Smooth muscle cell (in vitro differentiated cells): ENCODE results near the gene KIRREL3. TPM values are rescaled to one million over a fixed set of nuclear protein-coding genes. Genes with fewer than 3 reads are reported as not detected.
A peak's percentile ranks its signal among the peaks of the same experiment; 100 is the strongest.

Experiments
- DNase-seq: peaks from one replicate; lab custom pipeline; 2025; ENCODE audit not compliant: unreplicated experiment; lab: John Stamatoyannopoulos, UW
- H2AFZ ChIP-seq: fragments of 200-600 bp; sonication (generic); 2 replicates; pipeline ENCODE4 v1.6.0; 2016; ENCODE audit warnings: antibody characterized with exemption, low read depth, mild to moderate bottlenecking
- H3F3A ChIP-seq: fragments of 200-600 bp; sonication (generic); 2 replicates; pipeline ENCODE4 v1.6.0; 2017; ENCODE audit warnings: antibody characterized with exemption, low read depth
- H3K27ac ChIP-seq: fragments of 200-600 bp; sonication (generic); 2 replicates; pipeline ENCODE4 v1.5.1; 2016; ENCODE audit warnings: low read depth, mild to moderate bottlenecking
- H3K27me3 ChIP-seq: fragments of 200-600 bp; sonication (generic); 2 replicates; pipeline ENCODE4 v1.6.1; 2016; ENCODE audit warnings: low read depth, mild to moderate bottlenecking
- H3K36me3 ChIP-seq: fragments of 200-600 bp; sonication (generic); 2 replicates; pipeline ENCODE4 v1.5.1; 2016; ENCODE audit warnings: low read depth
- H3K4me1 ChIP-seq: fragments of 200-600 bp; sonication (generic); 2 replicates; pipeline ENCODE4 v1.5.1; 2016; ENCODE audit warnings: low read depth
- H3K4me2 ChIP-seq: fragments of 200-600 bp; sonication (generic); 2 replicates; pipeline ENCODE4 v1.6.0; 2016; ENCODE audit warnings: mild to moderate bottlenecking
- H3K4me3 ChIP-seq: fragments of 200-600 bp; sonication (generic); 2 replicates; pipeline ENCODE4 v1.5.1; 2016; ENCODE audit warnings: mild to moderate bottlenecking
- H3K79me2 ChIP-seq: fragments of 200-600 bp; sonication (generic); 2 replicates; pipeline ENCODE4 v1.6.0; 2016; ENCODE audit warnings: low read depth, mild to moderate bottlenecking
- H3K9ac ChIP-seq: fragments of 200-600 bp; sonication (generic); 2 replicates; pipeline ENCODE4 v1.6.0; 2016; ENCODE audit warnings: low read depth
- H3K9me3 ChIP-seq: fragments of 200-600 bp; sonication (generic); replicated peaks from 2 replicates; pipeline ENCODE4 v1.5.1; 2016; ENCODE audit warnings: low read depth
- H4K20me1 ChIP-seq: fragments of 200-600 bp; sonication (generic); 2 replicates; pipeline ENCODE4 v1.6.0; 2016; ENCODE audit warnings: low read depth
- CTCF ChIP-seq: fragments of 200-600 bp; sonication (generic); IDR thresholded peaks from 2 replicates; pipeline ENCODE4 v1.5.1; 2017; ENCODE audit warnings: borderline replicate concordance, mild to moderate bottlenecking, antibody characterized with exemption; ENCODE audit not compliant: insufficient read depth, poor library complexity, severe bottlenecking
- WGBS: methylation state at CpG from one replicate; pipeline ENCODE4 v1.1.7; 2016; ENCODE audit warnings: low lambda C conversion rate; 5-methylcytosine and 5-hydroxymethylcytosine counted together
- polyA plus RNA-seq: library from polyadenylated mRNA; unstranded; fragments of >200 nt; fragmentation: Nextera tagmentation; extraction: Ambion mirVana; gene quantifications from 2 replicates; pipeline ENCODE4 v1.2.1, GENCODE V29; 2016
- total RNA-seq: library from RNA; depleted of rRNA; stranded (reverse); fragments of >200 nt; gene quantifications from 2 replicates; pipeline ENCODE4 v1.2.3, GENCODE V29; 2014

Gene KIRREL3
- total and polyA plus RNA-seq, 2 experiments from 2014 or later = 1.2 TPM; not detected in 1

- H2AFZ ChIP-seq = no peak overlapping the region
- no peaks in the 10 kb centered on the region for H3F3A ChIP-seq
- no peaks in the 10 kb centered on the region for H4K20me1 ChIP-seq
- no peak overlapping the region for H3K4me3 ChIP-seq
- H3K9ac ChIP-seq = peak overlapping the region; percentile 90
- H3K9me3 ChIP-seq = no peaks in the 10 kb centered on the region
- no peak for DNase-seq
- no peak for TF ChIP-seq CTCF
- H3K4me1 ChIP-seq = no peaks in the 10 kb centered on the region
- 52% methylated on average over 6 of the region's 6 CpGs for WGBS
- no peaks in the 10 kb centered on the region for H3K36me3 ChIP-seq
- H3K27ac ChIP-seq = peak overlapping the region; percentile 95
- peaks cover 46% of the 10 kb centered on the region for H3K27me3 ChIP-seq
- H3K4me2 ChIP-seq = peak overlapping the region; percentile 70
- H3K79me2 ChIP-seq = no peaks in the 10 kb centered on the region
These were observed 8.3 kb downstream of the KIRREL3 start for GRCh38 chr11:126992065-126992803.

GRCh38 chr11:126991596-126991995 lies 9.0 kb downstream of the KIRREL3 start:
- Histone ChIP-seq H3K27ac (peak overlapping the region; percentile 95), H3K27me3 (peaks cover 45% of the 10 kb centered on the region), H3K36me3 (no peaks in the 10 kb centered on the region), H2AFZ (no peak overlapping the region), H3K4me1 (no peaks in the 10 kb centered on the region), H3K4me3 (no peak overlapping the region), H3F3A (no peaks in the 10 kb centered on the region), H3K4me2 (peak overlapping the region; percentile 16), H3K79me2 (no peaks in the 10 kb centered on the region), H3K9ac (peak overlapping the region; percentile 67), H4K20me1 (no peaks in the 10 kb centered on the region), H3K9me3 (no peaks in the 10 kb centered on the region)
- 80% methylated on average over 2 of the region's 2 CpGs for WGBS
- TF ChIP-seq CTCF = no peak
- DNase-seq = no peak

- Histone ChIP-seq H3F3A (no peaks in the 10 kb centered on the region), H3K27ac (peak overlapping the region; percentile 95), H3K4me1 (no peaks in the 10 kb centered on the region), H3K4me2 (no peak overlapping the region), H3K4me3 (no peak overlapping the region), H3K27me3 (peaks cover 43% of the 10 kb centered on the region), H3K9ac (peak overlapping the region; percentile 67), H3K36me3 (no peaks in the 10 kb centered on the region), H3K9me3 (no peaks in the 10 kb centered on the region), H2AFZ (no peak overlapping the region), H3K79me2 (no peaks in the 10 kb centered on the region), H4K20me1 (no peaks in the 10 kb centered on the region)
- no peak for TF ChIP-seq CTCF
- DNase-seq = no peak
- 59% methylated on average over 11 of the region's 11 CpGs for WGBS
These were observed 9.7 kb downstream of the KIRREL3 start for GRCh38 chr11:126990716-126991480.
